ENCODE data around the gene MFN2. TPM values are rescaled to one million over a fixed set of nuclear protein-coding genes. Genes with fewer than 3 reads are reported as not detected.

The MFN2 gene
- total RNA-seq, 4 donors from 2014 or later = 72.1 to 92.8 (median 75.6) TPM

DNA sequence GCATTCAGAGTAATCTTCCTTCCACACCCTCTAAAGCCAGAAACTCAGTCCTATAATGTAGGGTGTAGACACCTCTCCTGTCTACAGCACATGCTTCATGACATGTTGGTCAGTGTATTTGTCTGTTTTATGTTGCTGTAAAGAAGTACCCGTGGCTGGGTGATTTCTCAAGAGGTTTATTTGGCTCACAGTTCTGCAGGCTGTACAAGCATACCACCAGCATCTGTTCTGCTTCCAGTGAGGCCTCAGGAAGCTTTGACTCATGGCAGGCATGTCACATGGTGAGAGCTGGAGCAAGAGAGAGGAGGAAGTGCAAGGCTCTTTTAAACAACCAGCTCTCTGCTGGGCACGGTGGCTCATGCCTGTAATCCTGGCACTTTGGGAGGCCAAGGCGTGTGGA, 33.6 kb upstream of the MFN2 start:
- 76 to 100% methylated on average over 1 to 3 of the region's 3 CpGs for WGBS, 2 donors (ENCODE audit: low coverage in 1 of 2)
- in situ Hi-C loops (cut with MboI; ENCODE audit: low pct_ligation_motif_present in 1 of 4, low pct_unique_long_range_greater_than_20kb in 1 of 4, low sequenced_read_pairs in 3 of 4) (no loop called here), intact Hi-C loops (cut with DNase I; ENCODE audit: low total_unique reads) (no loop called here)
- Histone ChIP-seq H3K9me3 (no peaks in the 10 kb centered on the region), H3K27me3 (no peaks in the 10 kb centered on the region), H3K4me3 (no peak overlapping the region), H3K27ac (no peak overlapping the region), H3K36me3 (no peaks in the 10 kb centered on the region), H3K4me1 (no peaks in the 10 kb centered on the region)
- TF ChIP-seq POLR2AphosphoS5 (IDR thresholded peaks at IDR 0.05) (no peak), EP300 (IDR thresholded peaks at IDR 0.05; ENCODE audit: low read depth) (no peak), CTCF (IDR thresholded peaks at IDR 0.05) (no peak)
- DNase-seq = no peak

GRCh38 chr1:11948822-11949458, 31.3 kb upstream of the MFN2 start:
- in situ Hi-C loops (cut with MboI; ENCODE audit: low pct_ligation_motif_present in 1 of 4, low pct_unique_long_range_greater_than_20kb in 1 of 4, low sequenced_read_pairs in 3 of 4) (no loop called here), intact Hi-C loops (cut with DNase I; ENCODE audit: low total_unique reads) (no loop called here)
- Histone ChIP-seq H3K27ac (no peak overlapping the region), H3K4me3 (no peak overlapping the region), H3K36me3 (no peaks in the 10 kb centered on the region), H3K4me1 (no peaks in the 10 kb centered on the region), H3K9me3 (no peaks in the 10 kb centered on the region), H3K27me3 (no peaks in the 10 kb centered on the region)
- DNase-seq = no peak
- TF ChIP-seq POLR2A (IDR thresholded peaks at IDR 0.05) = no peak
- no peak for TF ChIP-seq CTCF (IDR thresholded peaks at IDR 0.05)
- TF ChIP-seq EP300 (IDR thresholded peaks at IDR 0.05; ENCODE audit: low read depth) = no peak
- TF ChIP-seq POLR2AphosphoS5 (IDR thresholded peaks at IDR 0.05) = no peak
- 60 to 88% methylated on average over 2 to 6 of the region's 6 CpGs for WGBS, 2 donors (ENCODE audit: low coverage in 1 of 2)

- intact Hi-C loops (cut with DNase I; ENCODE audit: low total_unique reads) (no loop called here), in situ Hi-C loops (cut with MboI; ENCODE audit: low pct_ligation_motif_present in 1 of 4, low pct_unique_long_range_greater_than_20kb in 1 of 4, low sequenced_read_pairs in 3 of 4) (loop anchor here in 3 of 4 donors (25.0 kb wide), 1 partner anchor 115 kb away; the partner anchor contains the start of gene NPPA (in 3 of the 3))
- DNase-seq = no peak
- Histone ChIP-seq H3K36me3 (no peaks in the 10 kb centered on the region), H3K9me3 (no peaks in the 10 kb centered on the region), H3K27me3 (no peaks in the 10 kb centered on the region), H3K4me3 (no peak overlapping the region), H3K27ac (no peak overlapping the region), H3K4me1 (no peaks in the 10 kb centered on the region)
- TF ChIP-seq POLR2AphosphoS5 (IDR thresholded peaks at IDR 0.05) (no peak), EP300 (IDR thresholded peaks at IDR 0.05; ENCODE audit: low read depth) (no peak), POLR2A (IDR thresholded peaks at IDR 0.05) (no peak)
- 80 to 98% methylated on average over 1 to 2 of the region's 2 CpGs for WGBS, 2 donors (ENCODE audit: low coverage in 1 of 2)
Observed at GRCh38 chr1:11951901-11952300, 28.3 kb upstream of the MFN2 start.

- H3K36me3 ChIP-seq = no peaks in the 10 kb centered on the region
- intact Hi-C loops (cut with DNase I; ENCODE audit: low total_unique reads) (no loop called here), in situ Hi-C loops (cut with MboI; ENCODE audit: low pct_ligation_motif_present in 1 of 4, low pct_unique_long_range_greater_than_20kb in 1 of 4, low sequenced_read_pairs in 3 of 4) (loop anchor here in 3 of 4 donors (25.0 kb wide), 1 partner anchor 115 kb away; the partner anchor contains the start of gene NPPA (in 3 of the 3))
- no peak overlapping the region for H3K4me3 ChIP-seq
- H3K9me3 ChIP-seq = no peaks in the 10 kb centered on the region
- no peak overlapping the region for H3K27ac ChIP-seq
- no peak for DNase-seq
- WGBS, 2 donors (ENCODE audit: low coverage in 1 of 2) = 84% methylated on average over 11 of the region's 11 CpGs; no CpG with 5 or more reads in 1 of the 2 donors
- no peaks in the 10 kb centered on the region for H3K27me3 ChIP-seq
- TF ChIP-seq POLR2A (IDR thresholded peaks at IDR 0.05) (no peak), POLR2AphosphoS5 (IDR thresholded peaks at IDR 0.05) (no peak), EP300 (IDR thresholded peaks at IDR 0.05; ENCODE audit: low read depth) (no peak), CTCF (IDR thresholded peaks at IDR 0.05) (no peak)
- H3K4me1 ChIP-seq = no peaks in the 10 kb centered on the region
Observed at GRCh38 chr1:11952455-11953109, 27.7 kb upstream of the MFN2 start.

Data from transverse colon (tissue), 4 donors.